Thymus (tissue), 11 donors: ENCODE measurements around the gene PEAK1. TPM values are rescaled to one million over a fixed set of nuclear protein-coding genes. Genes with fewer than 3 reads are reported as not detected.

Experiments
- DNase-seq, 9 donors: peaks; one replicate each; pipeline ENCODE4 v3.0.0-alpha.2; 2013; ENCODE audit warnings: low spot score in 9 of 9, low read depth in 6 of 9, missing footprints in 1 of 9
- H3K27ac ChIP-seq, 2 donors: one replicate each; pipeline ENCODE4 v1.5.1; 2013; ENCODE audit warnings: control low read depth in 1 of 2, low read depth in 1 of 2, low read length in 1 of 2, mild to moderate bottlenecking in 1 of 2, moderate library complexity in 1 of 2
- H3K27me3 ChIP-seq, 2 donors: one replicate each; pipeline ENCODE4 v1.5.1; 2013; ENCODE audit warnings: low read length in 1 of 2; ENCODE audit not compliant: control insufficient read depth in 2 of 2, insufficient read depth in 1 of 2
- H3K36me3 ChIP-seq, 2 donors: one replicate each; pipeline ENCODE4 v1.5.1; 2013; ENCODE audit warnings: low read length in 1 of 2, mild to moderate bottlenecking in 1 of 2, moderate library complexity in 1 of 2; ENCODE audit not compliant: control insufficient read depth in 2 of 2, insufficient read depth in 2 of 2
- H3K4me1 ChIP-seq, 2 donors: one replicate each; pipeline ENCODE4 v1.5.1; 2013; ENCODE audit warnings: low read length in 2 of 2; ENCODE audit not compliant: control insufficient read depth in 2 of 2, insufficient read depth in 2 of 2
- H3K4me3 ChIP-seq, 2 donors: one replicate each; pipeline ENCODE4 v1.5.1; 2013; ENCODE audit warnings: low read length in 2 of 2, control low read depth in 1 of 2, mild to moderate bottlenecking in 1 of 2
- H3K9me3 ChIP-seq, 2 donors: one replicate each; pipeline ENCODE4 v1.5.1; 2013; ENCODE audit warnings: low read length in 1 of 2, mild to moderate bottlenecking in 1 of 2; ENCODE audit not compliant: control insufficient read depth in 2 of 2, insufficient read depth in 1 of 2
- WGBS: extraction: QIAGEN DNeasy Blood & Tissue Kit; methylation state at CpG from one replicate; pipeline ENCODE4 v1.1.7; 2013; 5-methylcytosine and 5-hydroxymethylcytosine counted together
- polyA plus RNA-seq: library from polyadenylated mRNA; stranded (reverse); fragments of 200-250 nt; gene quantifications from one replicate; pipeline ENCODE4 v1.2.3, GENCODE V29; 2013
- total RNA-seq: library from RNA; stranded (reverse); fragments of 120-200 nt; gene quantifications from one replicate; pipeline ENCODE4 v1.2.4, GENCODE V29; 2013
- donor health status: healthy.

The PEAK1 gene
- total and polyA plus RNA-seq, 2 donors, result 4.7 to 7.8 TPM

- Histone ChIP-seq H3K27me3 (no peaks in the 10 kb centered on the region), H3K36me3 (no peaks in the 10 kb centered on the region), H3K27ac (no peak overlapping the region), H3K4me3 (no peak overlapping the region), H3K9me3 (no peaks in the 10 kb centered on the region), H3K4me1 (no peaks in the 10 kb centered on the region)
- WGBS, result 99% methylated on average over 1 of the region's 1 CpG
- no peak for DNase-seq
Observed at GRCh38 chr15:77398927-77399326, 21.0 kb downstream of the PEAK1 start.

- H3K36me3 ChIP-seq, result no peaks in the 10 kb centered on the region
- no peak overlapping the region for H3K4me3 ChIP-seq
- no peaks in the 10 kb centered on the region for H3K9me3 ChIP-seq
- DNase-seq, result no peak
- H3K27ac ChIP-seq, result no peak overlapping the region
- H3K4me1 ChIP-seq, result no peaks in the 10 kb centered on the region
- 98% methylated on average over 1 of the region's 1 CpG for WGBS
- no peaks in the 10 kb centered on the region for H3K27me3 ChIP-seq
Observed at GRCh38 chr15:77396692-77397091, 23.2 kb downstream of the PEAK1 start.

GRCh38 chr15:77395013-77395774 lies 24.7 kb downstream of the PEAK1 start:
- Histone ChIP-seq H3K36me3 (no peaks in the 10 kb centered on the region), H3K27ac (no peak overlapping the region), H3K4me1 (no peaks in the 10 kb centered on the region), H3K27me3 (no peaks in the 10 kb centered on the region), H3K9me3 (no peaks in the 10 kb centered on the region), H3K4me3 (no peak overlapping the region)
- DNase-seq, result no peak
- WGBS, result 97% methylated on average over 3 of the region's 3 CpGs

GRCh38 chr15:77393471-77393840 lies 26.4 kb downstream of the PEAK1 start:
- DNase-seq, result no peak
- no peaks in the 10 kb centered on the region for H3K4me1 ChIP-seq
- no peak overlapping the region for H3K4me3 ChIP-seq
- H3K27me3 ChIP-seq, result no peaks in the 10 kb centered on the region
- H3K27ac ChIP-seq, result no peak overlapping the region
- H3K36me3 ChIP-seq, result no peaks in the 10 kb centered on the region
- no peaks in the 10 kb centered on the region for H3K9me3 ChIP-seq

- Histone ChIP-seq H3K36me3 (no peaks in the 10 kb centered on the region), H3K4me3 (no peak overlapping the region), H3K27me3 (no peaks in the 10 kb centered on the region), H3K4me1 (no peaks in the 10 kb centered on the region), H3K9me3 (no peaks in the 10 kb centered on the region), H3K27ac (no peak overlapping the region)
- no peak for DNase-seq
- WGBS, result 98% methylated on average over 7 of the region's 7 CpGs
Observed at GRCh38 chr15:77392762-77393470, 27.0 kb downstream of the PEAK1 start.

GRCh38 chr15:77391372-77391951 lies 28.4 kb downstream of the PEAK1 start:
- Histone ChIP-seq H3K36me3 (no peaks in the 10 kb centered on the region), H3K9me3 (no peaks in the 10 kb centered on the region), H3K4me3 (no peak overlapping the region), H3K27me3 (no peaks in the 10 kb centered on the region), H3K27ac (no peak overlapping the region), H3K4me1 (no peaks in the 10 kb centered on the region)
- 96% methylated on average over 3 of the region's 3 CpGs for WGBS
- DNase-seq, result no peak

- no peak overlapping the region for H3K27ac ChIP-seq
Observed at GRCh38 chr15:77387365-77388105, 32.4 kb downstream of the PEAK1 start.

GRCh38 chr15:77386626-77387025 lies 33.3 kb downstream of the PEAK1 start:
- DNase-seq, result no peak
- 95% methylated on average over 2 of the region's 2 CpGs for WGBS

More at GRCh38 chr15:77387365-77388105, 32.4 kb downstream of the PEAK1 start:
- H3K9me3 ChIP-seq, result no peaks in the 10 kb centered on the region
- no peaks in the 10 kb centered on the region for H3K27me3 ChIP-seq
- no peaks in the 10 kb centered on the region for H3K4me1 ChIP-seq
- no peaks in the 10 kb centered on the region for H3K36me3 ChIP-seq
- DNase-seq, result no peak
- 95% methylated on average over 2 of the region's 2 CpGs for WGBS
- no peak overlapping the region for H3K4me3 ChIP-seq

More at GRCh38 chr15:77386626-77387025, 33.3 kb downstream of the PEAK1 start:
- H3K27me3 ChIP-seq, result no peaks in the 10 kb centered on the region
- no peaks in the 10 kb centered on the region for H3K4me1 ChIP-seq
- no peak overlapping the region for H3K27ac ChIP-seq
- H3K36me3 ChIP-seq, result no peaks in the 10 kb centered on the region
- no peak overlapping the region for H3K4me3 ChIP-seq
- no peaks in the 10 kb centered on the region for H3K9me3 ChIP-seq
